ENCODE data around the gene TMEM131.

The TMEM131 gene

DNA sequence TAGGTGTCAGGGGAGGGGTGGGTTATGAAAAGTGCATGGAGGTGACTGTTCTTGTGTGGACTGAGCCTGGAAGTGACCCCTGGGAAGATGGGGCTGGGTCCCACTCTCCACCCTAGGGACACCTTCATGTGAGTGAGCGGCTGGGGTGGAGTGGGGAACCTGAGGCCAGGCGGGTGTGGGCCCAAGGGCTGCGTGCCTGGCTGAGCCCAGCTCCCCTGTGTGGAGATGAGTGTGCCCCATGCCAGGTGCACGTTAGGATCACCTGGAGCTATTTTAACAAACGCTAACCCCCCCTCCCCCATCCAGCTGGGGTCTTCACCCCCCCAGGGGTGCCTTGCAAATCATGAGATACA, 255.9 kb downstream of the TMEM131 start:
- Histone ChIP-seq H3K27ac (ENCODE audit: low read length) (no peak overlapping the region), H3K79me2 (ENCODE audit: low read length) (no peaks in the 10 kb centered on the region), H3K4me2 (ENCODE audit: low read length) (no peak overlapping the region), H3K36me3 (replicated peaks; ENCODE audit: low read depth, low read length) (peaks cover 11% of the 10 kb centered on the region), H3K4me3 (ENCODE audit: low read length) (no peak overlapping the region), H4K20me1 (ENCODE audit: insufficient read depth, low read length) (no peaks in the 10 kb centered on the region), H2AFZ (ENCODE audit: low read depth, low read length) (no peak overlapping the region), H3K27me3 (ENCODE audit: low read depth, low read length) (no peaks in the 10 kb centered on the region), H3K9ac (ENCODE audit: low read length) (no peak overlapping the region), H3K9me3 (ENCODE audit: insufficient read depth, low read length) (no peaks in the 10 kb centered on the region), H3K4me1 (ENCODE audit: low read length) (no peaks in the 10 kb centered on the region)
- TF ChIP-seq EZH2phosphoT487 (IDR thresholded peaks at IDR 0.05; ENCODE audit: low read depth), result no peak
- TF ChIP-seq CTCF (IDR thresholded peaks at IDR 0.05; ENCODE audit: low read depth, low read length), result no peak

GRCh38 chr2:97739020-97739892, 256.5 kb downstream of the TMEM131 start:
- peaks cover 6% of the 10 kb centered on the region for H3K36me3 ChIP-seq (replicated peaks; ENCODE audit: low read depth, low read length)
- no peaks in the 10 kb centered on the region for H3K79me2 ChIP-seq (ENCODE audit: low read length)
- H3K4me2 ChIP-seq (ENCODE audit: low read length), result no peak overlapping the region
- no peak overlapping the region for H3K4me3 ChIP-seq (ENCODE audit: low read length)
- H3K9me3 ChIP-seq (ENCODE audit: insufficient read depth, low read length), result no peaks in the 10 kb centered on the region
- H3K4me1 ChIP-seq (ENCODE audit: low read length), result no peaks in the 10 kb centered on the region
- no peak overlapping the region for H3K27ac ChIP-seq (ENCODE audit: low read length)
- H3K27me3 ChIP-seq (ENCODE audit: low read depth, low read length), result no peaks in the 10 kb centered on the region
- TF ChIP-seq EZH2phosphoT487 (IDR thresholded peaks at IDR 0.05; ENCODE audit: low read depth), result no peak
- no peak overlapping the region for H2AFZ ChIP-seq (ENCODE audit: low read depth, low read length)
- H4K20me1 ChIP-seq (ENCODE audit: insufficient read depth, low read length), result no peaks in the 10 kb centered on the region
- no peak overlapping the region for H3K9ac ChIP-seq (ENCODE audit: low read length)

- no peak overlapping the region for H2AFZ ChIP-seq (ENCODE audit: low read depth, low read length)
These were observed 257.3 kb downstream of the TMEM131 start for GRCh38 chr2:97738179-97739019.

More at GRCh38 chr2:97738179-97739019, 257.3 kb downstream of the TMEM131 start:
- Histone ChIP-seq H3K4me3 (ENCODE audit: low read length) (no peak overlapping the region), H3K27me3 (ENCODE audit: low read depth, low read length) (no peaks in the 10 kb centered on the region), H3K79me2 (ENCODE audit: low read length) (no peaks in the 10 kb centered on the region), H4K20me1 (ENCODE audit: insufficient read depth, low read length) (no peaks in the 10 kb centered on the region), H3K4me1 (ENCODE audit: low read length) (no peaks in the 10 kb centered on the region), H3K9me3 (ENCODE audit: insufficient read depth, low read length) (no peaks in the 10 kb centered on the region), H3K9ac (ENCODE audit: low read length) (no peak overlapping the region), H3K27ac (ENCODE audit: low read length) (no peak overlapping the region), H3K4me2 (ENCODE audit: low read length) (no peak overlapping the region), H3K36me3 (replicated peaks; ENCODE audit: low read depth, low read length) (no peaks in the 10 kb centered on the region)
- TF ChIP-seq CTCF (IDR thresholded peaks at IDR 0.05; ENCODE audit: low read depth, low read length) (no peak), EZH2phosphoT487 (IDR thresholded peaks at IDR 0.05; ENCODE audit: low read depth) (no peak)

Data from OCI-LY3 (cell line).